GM12801 (cell line): ENCODE results near the gene FGF11.

ENCODE experiments used
- TF ChIP-seq, protein P1 (sequence below): IDR thresholded peaks from one replicate; pipeline ENCODE4 v1.5.1; 2011; ENCODE audit warnings: control low read depth; ENCODE audit not compliant: insufficient read length; ENCODE audit errors: extremely low read depth

The FGF11 gene

DNA sequence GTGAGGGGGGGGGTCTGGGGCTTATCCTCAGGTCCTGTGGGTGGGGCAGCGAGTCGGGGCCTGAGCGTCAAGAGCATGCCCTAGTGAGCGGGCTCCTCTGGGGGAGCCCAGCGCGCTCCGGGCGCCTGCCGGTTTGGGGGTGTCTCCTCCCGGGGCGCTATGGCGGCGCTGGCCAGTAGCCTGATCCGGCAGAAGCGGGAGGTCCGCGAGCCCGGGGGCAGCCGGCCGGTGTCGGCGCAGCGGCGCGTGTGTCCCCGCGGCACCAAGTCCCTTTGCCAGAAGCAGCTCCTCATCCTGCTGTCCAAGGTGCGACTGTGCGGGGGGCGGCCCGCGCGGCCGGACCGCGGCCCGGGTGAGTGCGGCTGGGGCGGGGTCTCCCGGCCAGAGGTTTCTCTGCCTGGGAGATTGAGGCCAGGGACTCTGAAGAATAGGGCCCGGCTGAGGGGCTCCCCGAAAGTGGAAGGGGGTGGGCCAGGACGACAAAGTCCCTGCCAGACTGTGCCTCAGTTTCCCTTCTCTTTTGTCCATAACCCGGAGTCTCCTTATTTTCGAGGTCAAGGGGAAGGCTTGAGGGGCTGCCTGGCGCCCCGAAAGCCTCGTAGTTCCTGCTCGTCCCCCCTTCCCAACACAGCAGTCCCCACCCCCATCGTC, at the start of gene FGF11:
FGF11 (plus strand) TSS at position 51 of the 651 bp plus-strand sequence; CDS start at position 160, 109 bp downstream.
- TF ChIP-seq, protein P1, sequence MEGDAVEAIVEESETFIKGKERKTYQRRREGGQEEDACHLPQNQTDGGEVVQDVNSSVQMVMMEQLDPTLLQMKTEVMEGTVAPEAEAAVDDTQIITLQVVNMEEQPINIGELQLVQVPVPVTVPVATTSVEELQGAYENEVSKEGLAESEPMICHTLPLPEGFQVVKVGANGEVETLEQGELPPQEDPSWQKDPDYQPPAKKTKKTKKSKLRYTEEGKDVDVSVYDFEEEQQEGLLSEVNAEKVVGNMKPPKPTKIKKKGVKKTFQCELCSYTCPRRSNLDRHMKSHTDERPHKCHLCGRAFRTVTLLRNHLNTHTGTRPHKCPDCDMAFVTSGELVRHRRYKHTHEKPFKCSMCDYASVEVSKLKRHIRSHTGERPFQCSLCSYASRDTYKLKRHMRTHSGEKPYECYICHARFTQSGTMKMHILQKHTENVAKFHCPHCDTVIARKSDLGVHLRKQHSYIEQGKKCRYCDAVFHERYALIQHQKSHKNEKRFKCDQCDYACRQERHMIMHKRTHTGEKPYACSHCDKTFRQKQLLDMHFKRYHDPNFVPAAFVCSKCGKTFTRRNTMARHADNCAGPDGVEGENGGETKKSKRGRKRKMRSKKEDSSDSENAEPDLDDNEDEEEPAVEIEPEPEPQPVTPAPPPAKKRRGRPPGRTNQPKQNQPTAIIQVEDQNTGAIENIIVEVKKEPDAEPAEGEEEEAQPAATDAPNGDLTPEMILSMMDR: no peak

DNA sequence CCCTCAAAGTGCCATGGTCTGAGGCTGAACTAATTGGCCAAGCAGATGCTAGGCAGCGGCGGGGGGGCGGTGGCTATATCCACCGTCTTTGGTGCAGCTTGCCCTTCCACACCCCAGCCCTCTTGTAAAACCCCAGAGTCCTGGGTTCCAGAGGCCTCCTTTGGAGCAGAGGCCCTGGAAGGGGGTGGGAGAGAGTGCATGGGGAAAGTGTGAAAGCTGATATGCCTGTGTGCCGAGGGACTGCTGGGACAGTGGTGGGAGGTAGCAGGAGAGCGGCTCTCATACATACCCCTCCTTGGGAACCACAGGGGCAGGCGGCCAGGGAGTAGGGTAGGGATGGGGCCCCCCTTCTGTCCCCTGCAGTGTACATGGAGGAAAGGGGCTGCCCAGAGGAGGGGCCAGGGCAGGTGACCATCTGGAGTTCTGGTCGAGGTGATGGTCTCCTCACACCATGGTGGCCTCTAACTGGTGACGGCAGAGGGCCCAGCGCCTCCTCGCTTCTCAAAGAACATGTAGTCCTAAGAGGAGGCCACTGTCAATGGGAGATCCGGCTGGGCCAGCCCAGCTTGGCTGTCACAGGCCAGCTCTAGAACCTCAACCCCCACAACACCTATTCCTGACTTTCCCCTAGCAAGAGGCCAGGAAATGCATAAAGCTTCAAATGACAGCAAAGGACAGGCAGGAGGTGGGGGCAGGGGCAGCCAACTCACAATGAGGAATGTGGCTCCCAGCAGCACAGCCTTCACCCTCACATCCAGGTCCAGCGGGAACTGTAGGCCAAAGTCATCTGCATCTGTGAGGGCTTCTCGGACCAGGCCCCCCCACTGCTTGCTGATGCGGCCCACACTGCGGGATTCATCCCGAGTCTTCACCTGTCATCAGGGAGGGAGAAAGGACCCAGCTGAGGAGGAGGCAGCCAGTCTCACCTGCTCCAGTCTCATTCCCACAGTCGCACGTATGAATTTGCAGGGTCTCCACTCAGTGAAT, 49.1 kb upstream of the FGF11 start:
- TF ChIP-seq, protein P1: no peak

GRCh38 chr17:7391307-7391706, 48.0 kb upstream of the FGF11 start:
- TF ChIP-seq, protein P1: no peak

DNA sequence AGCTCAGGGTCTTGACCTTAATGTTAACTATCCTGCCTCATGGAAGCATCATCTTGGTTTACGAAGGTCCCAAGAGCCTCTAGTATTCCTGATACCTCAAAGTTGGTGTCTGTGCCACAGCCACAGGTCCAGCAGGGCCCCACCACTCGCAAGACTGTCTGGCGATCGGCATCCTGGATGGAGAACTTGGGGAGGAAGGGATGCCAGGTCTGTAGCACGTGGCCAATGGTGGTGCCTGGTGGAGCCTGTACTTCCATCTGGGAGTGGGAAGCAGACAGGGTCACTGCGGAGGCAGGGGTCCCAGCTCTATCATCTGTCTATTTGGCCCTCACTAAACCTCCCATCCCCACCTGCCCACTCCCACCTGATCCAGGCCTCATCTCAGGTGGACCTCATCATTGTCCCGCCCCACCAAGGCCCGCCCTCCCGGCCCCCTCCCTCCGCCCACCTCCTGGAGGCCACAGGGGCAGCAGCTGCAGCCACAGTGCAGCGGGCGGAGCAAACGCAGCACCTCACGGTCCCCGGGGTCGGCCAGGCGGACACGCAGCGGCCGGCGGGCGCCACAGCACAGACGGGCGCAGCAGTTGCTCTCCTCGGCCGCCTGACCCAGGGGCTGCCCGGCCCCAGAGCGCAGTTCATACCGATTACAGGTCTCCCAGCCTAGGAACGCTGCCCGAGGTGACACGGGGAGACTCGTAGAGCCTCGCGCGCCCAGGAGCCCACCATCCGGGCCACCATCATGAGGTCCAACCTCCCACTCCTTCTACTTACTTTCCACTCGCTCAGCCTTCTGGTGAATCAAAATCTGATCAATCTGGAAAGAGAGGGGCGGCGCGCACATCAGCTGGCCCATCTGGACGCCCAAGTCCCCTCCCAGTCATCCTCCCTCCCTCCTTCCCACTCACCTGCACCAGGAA, 46.4 kb upstream of the FGF11 start:
- TF ChIP-seq, protein P1: no peak

GRCh38 chr17:7393613-7394451, 45.5 kb upstream of the FGF11 start:
- TF ChIP-seq, protein P1: no peak

GRCh38 chr17:7394452-7395191, 44.7 kb upstream of the FGF11 start, which contains the start of gene PLSCR3:
PLSCR3 (minus strand) TSS chr17:7394525; CDS start chr17:7394110, 415 bp downstream.
- TF ChIP-seq, protein P1: no peak
